HepG2 (cell line): Measurements from ENCODE around the gene RASIP1. TPM values are rescaled to one million over a fixed set of nuclear protein-coding genes. Genes with fewer than 3 reads are reported as not detected.

Experiments used
- ATAC-seq: fragments of 200-7000 bp; cut with Tn5 transposase; 3 replicates; pipeline ENCODE4 v1.9.1; 2020; ENCODE audit warnings: mild to moderate bottlenecking, moderate library complexity
- BruUV-seq: library from RNA; stranded (reverse); fragments of 400-500 nt; replicated peaks from 2 replicates; lab custom pipeline; 2021; lab: Mats Ljungman, UMichigan
- CTCF ChIA-PET: fragments of 300-600 bp; formaldehyde crosslinking; extraction: SDS; loops from one replicate; lab custom pipeline; 2021; ENCODE audit warnings: low total read pairs, inconsistent platforms, low intra/inter-chr PET ratio; lab: Yijun Ruan, JAX
- POLR2A ChIA-PET: fragments of 350-600 bp; sonication (Branson Sonifier 250); formaldehyde crosslinking; loops from one replicate; lab custom pipeline; 2020; ENCODE audit warnings: antibody characterized with exemption, inconsistent platforms; lab: Yijun Ruan, JAX
- DNase-seq: peaks from one replicate; pipeline ENCODE4 v3.0.0-alpha.2; 2015; ENCODE audit warnings: low spot score
- FAIRE-seq: peaks from 3 replicates; lab custom pipeline; 2011; peaks lifted over from hg19 to GRCh38; lab: Jason Lieb, UNC
- H2AFZ ChIP-seq: one replicate; pipeline ENCODE4 v1.6.1; 2011; ENCODE audit warnings: low read length, inconsistent platforms
- H3K27ac ChIP-seq: fragments of 300-600 bp; 3 replicates; pipeline ENCODE4 v1.8.0; 2011; ENCODE audit warnings: mixed run types, mild to moderate bottlenecking, mixed read lengths, low read length, inconsistent platforms; ENCODE audit not compliant: insufficient read depth; ENCODE audit errors: extremely low read length
- H3K27me3 ChIP-seq, 2 experiments: fragments of 200-600 bp in 1 of 2; 2 replicates in 1 of 2; 3 replicates in 1 of 2; pipeline versions ENCODE4 v1.6.0 to v1.8.0; 2011; ENCODE audit warnings: low read length in 2 of 2, mild to moderate bottlenecking in 2 of 2, moderate library complexity in 2 of 2, inconsistent platforms in 1 of 2; ENCODE audit not compliant: insufficient read depth in 2 of 2, control insufficient read depth in 1 of 2
- H3K36me3 ChIP-seq, 2 experiments: fragments of 200-600 bp in 1 of 2; replicated peaks in 1 of 2; 2 replicates in 1 of 2; 3 replicates in 1 of 2; pipeline versions ENCODE4 v1.5.1 to v1.8.0; 2011; ENCODE audit warnings: low read length in 2 of 2, inconsistent platforms in 1 of 2; ENCODE audit not compliant: insufficient read depth in 2 of 2, control insufficient read depth in 1 of 2
- H3K4me1 ChIP-seq: 2 replicates; pipeline ENCODE4 v1.5.1; 2012; ENCODE audit warnings: low read length, inconsistent platforms; ENCODE audit not compliant: insufficient read depth
- H3K4me2 ChIP-seq: 2 replicates; pipeline ENCODE4 v1.6.0; 2011; ENCODE audit warnings: low read depth, low read length, inconsistent platforms
- H3K4me3 ChIP-seq, 3 experiments: fragments of 200-600 bp in 1 of 3; sonication (generic), shearing (Covaris generic) in 1 of 3; replicated peaks in 1 of 3; 2 replicates each; pipeline ENCODE4 v1.5.1; 2011 to 2016; ENCODE audit warnings: low read length in 3 of 3, inconsistent platforms in 2 of 3, low read depth in 2 of 3, mild to moderate bottlenecking in 2 of 3, control low read depth in 1 of 3, mixed read lengths in 1 of 3; ENCODE audit not compliant: insufficient read depth in 1 of 3
- H3K79me2 ChIP-seq: one replicate; pipeline ENCODE4 v1.6.1; 2011; ENCODE audit warnings: low read length, inconsistent platforms; ENCODE audit not compliant: insufficient read depth
- H3K9ac ChIP-seq: 2 replicates; pipeline ENCODE4 v1.6.0; 2011; ENCODE audit warnings: mild to moderate bottlenecking, low read depth, low read length, inconsistent platforms; ENCODE audit not compliant: insufficient read depth
- H3K9me3 ChIP-seq: 2 replicates; pipeline ENCODE4 v1.5.1; 2012; ENCODE audit warnings: mild to moderate bottlenecking, low read length
- H4K20me1 ChIP-seq: 2 replicates; pipeline ENCODE4 v1.6.0; 2011; ENCODE audit warnings: inconsistent platforms, mild to moderate bottlenecking, low read length, moderate library complexity; ENCODE audit not compliant: insufficient read depth
- ATAD3A ChIP-seq: sonication (generic); formaldehyde crosslinking; IDR thresholded peaks from 2 replicates; pipeline ENCODE4 v1.4.0; 2020; ENCODE audit warnings: missing genetic modification reagents
- ATRX ChIP-seq: sonication (generic); formaldehyde crosslinking; IDR thresholded peaks from 2 replicates; pipeline ENCODE4 v1.4.0; 2020; ENCODE audit warnings: missing genetic modification reagents, borderline replicate concordance
- BRF2 ChIP-seq: sonication (generic); formaldehyde crosslinking; IDR thresholded peaks from 2 replicates; pipeline ENCODE4 v1.8.1; 2022; ENCODE audit warnings: mild to moderate bottlenecking, missing genetic modification reagents
- CBX1 ChIP-seq: IDR thresholded peaks from one replicate; pipeline ENCODE4 v1.6.1; 2016; ENCODE audit warnings: antibody characterized with exemption, low read depth
- EHMT2 ChIP-seq: fragments of 200-600 bp; sonication (generic); IDR thresholded peaks from 2 replicates; pipeline ENCODE4 v1.7.0; 2017; ENCODE audit warnings: antibody characterized with exemption, low read depth, low read length, borderline replicate concordance
- KIAA2018 ChIP-seq: sonication (generic); formaldehyde crosslinking; IDR thresholded peaks from 2 replicates; pipeline ENCODE4 v1.5.0; 2020; ENCODE audit warnings: mild to moderate bottlenecking, missing genetic modification reagents, borderline replicate concordance
- MYNN ChIP-seq: sonication (generic); formaldehyde crosslinking; IDR thresholded peaks from 2 replicates; pipeline ENCODE4 v1.4.0; 2020; ENCODE audit warnings: mild to moderate bottlenecking, low read depth, missing genetic modification reagents
- NFE2L1 ChIP-seq: sonication (generic); formaldehyde crosslinking; IDR thresholded peaks from 2 replicates; pipeline ENCODE4 v1.4.0; 2020; ENCODE audit warnings: missing genetic modification reagents, mild to moderate bottlenecking, borderline replicate concordance
- NFIC ChIP-seq: IDR thresholded peaks from 2 replicates; pipeline ENCODE4 v1.6.1; 2012; ENCODE audit warnings: mild to moderate bottlenecking, low read length, inconsistent platforms
- ONECUT2 ChIP-seq: sonication (generic); formaldehyde crosslinking; IDR thresholded peaks from 2 replicates; pipeline ENCODE4 v1.4.0; 2020; ENCODE audit warnings: missing genetic modification reagents
- TAF15 ChIP-seq: fragments of 200-400 bp; formaldehyde crosslinking; IDR thresholded peaks from one replicate; pipeline ENCODE4 v1.6.1; 2018; ENCODE audit warnings: mild to moderate bottlenecking, low read depth, low read length; ENCODE audit not compliant: poor library complexity, severe bottlenecking
- ZNF180 ChIP-seq: sonication (generic); formaldehyde crosslinking; IDR thresholded peaks from 2 replicates; pipeline ENCODE4 v1.4.0; 2020; ENCODE audit warnings: low read depth, missing genetic modification reagents, borderline replicate concordance
- ZNF264 ChIP-seq: sonication (generic); formaldehyde crosslinking; IDR thresholded peaks from 2 replicates; pipeline ENCODE4 v1.4.0; 2020; ENCODE audit warnings: missing genetic modification reagents
- ZNF276 ChIP-seq: sonication (generic); formaldehyde crosslinking; IDR thresholded peaks from 2 replicates; pipeline ENCODE4 v1.4.0; 2020; ENCODE audit warnings: mild to moderate bottlenecking, low read depth, missing genetic modification reagents
- ZNF296 ChIP-seq: sonication (generic); formaldehyde crosslinking; conservative IDR thresholded peaks from 2 replicates; pipeline ENCODE4 v1.5.0; 2020; ENCODE audit warnings: mild to moderate bottlenecking, missing genetic modification reagents
- WGBS: methylation state at CpG from one replicate; pipeline ENCODE4 v1.1.6; 2017; ENCODE audit warnings: low lambda C conversion rate; 5-methylcytosine and 5-hydroxymethylcytosine counted together
- in situ Hi-C: cut with HindIII; loops from 2 replicates; pipeline ENCODE4 v1.10.0; 2017; ENCODE audit warnings: low pct_unique_long_range_greater_than_20kb; ENCODE audit not compliant: extremely low pct_ligation_motif_present
- intact Hi-C: fragments of 100-400 bp; cut with micrococcal nuclease; formaldehyde crosslinking; loops from one replicate; pipeline ENCODE4 v1.10.0; 2022; ENCODE audit not compliant: unreplicated experiment
- polyA plus RNA-seq, 8 experiments: library from polyadenylated mRNA; depleted of rRNA in 3 of 8; stranded (reverse) in 7 of 8; unstranded in 1 of 8; fragments of >200 nt; fragmentation: Illumina TruSeq in 4 of 8; extraction: Trizol in 4 of 8; gene quantifications; 2 replicates each; pipeline versions ENCODE4 v1.2.1 to v1.2.3, GENCODE V29; 2011 to 2016; ENCODE audit warnings: low read depth in 4 of 8, missing spikeins in 1 of 8, mixed read lengths in 1 of 8; ENCODE audit not compliant: insufficient read depth in 1 of 8
- total RNA-seq, 5 experiments: library from RNA; depleted of rRNA; stranded (reverse); fragments of >200 nt; fragmentation: Illumina TruSeq; extraction: Trizol; gene quantifications; 2 replicates each; pipeline ENCODE4 v1.2.3, GENCODE V29; 2016; ENCODE audit warnings: low read depth in 1 of 5

RASIP1 gene
- total and polyA plus RNA-seq, 2 of the 13 experiments (the other 11 are each of a cell fraction or from before 2014, with no cell fraction given), result 0.44 to 0.58 TPM

- intact Hi-C loops (no loop called here), in situ Hi-C loops (no loop called here)
- Histone ChIP-seq H3K79me2 (no peaks in the 10 kb centered on the region), H3K27me3 (no peaks in the 10 kb centered on the region), H3K9me3 (peaks cover 4% of the 10 kb centered on the region; the same call in 1 of the 2 replicates), H2AFZ (no peak overlapping the region), H3K4me2 (no peak overlapping the region), H3K36me3 (no peaks in the 10 kb centered on the region), H4K20me1 (no peaks in the 10 kb centered on the region), H3K4me3 (no peak overlapping the region), H3K27ac (no peak overlapping the region), H3K9ac (no peak overlapping the region), H3K4me1 (peaks cover 17% of the 10 kb centered on the region; the same call in 1 of the 2 replicates)
- CTCF ChIA-PET, result no interaction called here
- no peak for ATAC-seq
- 88% methylated on average over 11 of the region's 11 CpGs for WGBS
- no peak for FAIRE-seq
- BruUV-seq, result no TSS peak
- no peak for DNase-seq
- POLR2A ChIA-PET, result no interaction called here
- TF ChIP-seq ZNF276 (no peak), CBX1 (no peak), ATRX (CRISPR knock-in tag) (no peak), BRF2 (no peak), ATAD3A (CRISPR knock-in tag) (no peak), NFE2L1 (CRISPR knock-in tag) (no peak), MYNN (no peak), ZNF296 (CRISPR knock-in tag) (no peak), KIAA2018 (CRISPR knock-in tag) (no peak), ZNF180 (CRISPR knock-in tag) (no peak), TAF15 (no peak), ZNF264 (CRISPR knock-in tag) (no peak), ONECUT2 (CRISPR knock-in tag) (no peak), EHMT2 (no peak), NFIC (no peak)
These were observed 31.9 kb downstream of the RASIP1 start for GRCh38 chr19:48708471-48708870.
